ENCODE results near the gene MAGI3.

Gene MAGI3

DNA sequence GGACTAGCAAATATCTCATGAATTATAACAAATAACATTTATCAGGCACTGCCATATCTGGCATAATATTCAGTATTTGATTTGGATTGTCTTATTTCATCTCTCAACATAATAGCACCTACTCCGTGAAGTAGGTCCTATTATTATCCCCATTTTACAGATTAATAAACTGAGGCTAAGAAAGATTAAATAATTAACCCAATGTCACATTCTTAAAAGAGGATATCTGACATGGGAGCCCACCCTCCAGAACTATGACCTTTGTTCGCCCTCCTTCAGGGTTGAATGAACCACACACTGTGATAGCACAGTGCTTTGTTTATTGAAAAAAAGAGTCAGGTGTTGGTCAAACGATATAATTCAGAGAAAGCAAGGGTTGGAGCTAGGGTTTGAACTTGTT is 19.4 kb upstream of the MAGI3 start:
- Histone ChIP-seq H3K36me3 (ENCODE audit: control insufficient read depth, insufficient read depth, low read length) (no peaks in the 10 kb centered on the region), H3K4me3 (replicated peaks; ENCODE audit: low read depth, low read length) (no peak overlapping the region)

DNA sequence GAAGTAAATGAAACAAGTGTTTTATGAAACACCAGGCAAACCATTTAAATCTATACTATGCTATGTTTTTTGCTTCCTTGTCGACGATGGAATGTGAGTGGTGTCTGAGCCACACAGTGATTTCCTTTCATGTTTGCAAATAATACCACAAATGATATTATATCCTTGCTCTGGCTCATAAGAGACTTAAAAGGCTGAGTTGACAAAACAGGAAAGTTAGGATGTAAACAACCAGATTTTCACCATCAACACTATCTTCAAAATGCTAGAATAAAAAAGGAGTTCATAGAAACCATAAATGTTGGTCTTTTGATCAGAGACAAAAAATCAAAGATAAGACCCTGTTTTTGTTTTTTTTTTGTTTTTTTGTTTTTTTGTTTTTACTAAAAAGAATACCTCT is 17.8 kb upstream of the MAGI3 start:
- TF ChIP-seq, protein P1, sequence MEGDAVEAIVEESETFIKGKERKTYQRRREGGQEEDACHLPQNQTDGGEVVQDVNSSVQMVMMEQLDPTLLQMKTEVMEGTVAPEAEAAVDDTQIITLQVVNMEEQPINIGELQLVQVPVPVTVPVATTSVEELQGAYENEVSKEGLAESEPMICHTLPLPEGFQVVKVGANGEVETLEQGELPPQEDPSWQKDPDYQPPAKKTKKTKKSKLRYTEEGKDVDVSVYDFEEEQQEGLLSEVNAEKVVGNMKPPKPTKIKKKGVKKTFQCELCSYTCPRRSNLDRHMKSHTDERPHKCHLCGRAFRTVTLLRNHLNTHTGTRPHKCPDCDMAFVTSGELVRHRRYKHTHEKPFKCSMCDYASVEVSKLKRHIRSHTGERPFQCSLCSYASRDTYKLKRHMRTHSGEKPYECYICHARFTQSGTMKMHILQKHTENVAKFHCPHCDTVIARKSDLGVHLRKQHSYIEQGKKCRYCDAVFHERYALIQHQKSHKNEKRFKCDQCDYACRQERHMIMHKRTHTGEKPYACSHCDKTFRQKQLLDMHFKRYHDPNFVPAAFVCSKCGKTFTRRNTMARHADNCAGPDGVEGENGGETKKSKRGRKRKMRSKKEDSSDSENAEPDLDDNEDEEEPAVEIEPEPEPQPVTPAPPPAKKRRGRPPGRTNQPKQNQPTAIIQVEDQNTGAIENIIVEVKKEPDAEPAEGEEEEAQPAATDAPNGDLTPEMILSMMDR (IDR thresholded peaks at IDR 0.05; ENCODE audit: insufficient read depth, low read length, poor library complexity, severe bottlenecking): no peak

More for the DNA sequence above, 19.4 kb upstream of the MAGI3 start:
- H3K27me3 ChIP-seq (replicated peaks; ENCODE audit: control insufficient read depth, insufficient read depth, low read length): no peaks in the 10 kb centered on the region
- TF ChIP-seq, protein P1 (IDR thresholded peaks at IDR 0.05; ENCODE audit: insufficient read depth, low read length, poor library complexity, severe bottlenecking): no peak
- DNase-seq (ENCODE audit: extremely low read depth, insufficient read length): no peak

DNA sequence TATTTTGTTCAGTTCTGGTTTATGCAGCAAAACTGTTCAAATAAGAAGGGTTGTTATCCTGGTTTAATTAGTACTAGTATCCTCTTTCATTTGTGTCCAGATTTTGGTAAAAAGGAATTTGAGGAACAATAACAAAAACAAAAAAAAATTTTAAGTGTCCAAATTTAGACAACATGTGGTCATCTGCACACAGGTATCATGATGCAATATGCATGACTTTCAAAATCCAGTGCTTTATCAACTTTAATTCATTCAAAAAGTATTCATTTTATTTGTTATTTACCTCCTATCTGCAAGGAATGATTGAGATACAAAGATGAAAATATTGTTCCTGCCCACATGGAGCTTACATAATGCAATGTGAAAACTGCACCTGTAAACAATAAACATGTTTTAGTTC is 16.7 kb upstream of the MAGI3 start:
- TF ChIP-seq, protein P1 (IDR thresholded peaks at IDR 0.05; ENCODE audit: insufficient read depth, low read length, poor library complexity, severe bottlenecking): no peak

More for the DNA sequence above, 17.8 kb upstream of the MAGI3 start:
- Histone ChIP-seq H3K36me3 (ENCODE audit: control insufficient read depth, insufficient read depth, low read length) (no peaks in the 10 kb centered on the region), H3K27me3 (replicated peaks; ENCODE audit: control insufficient read depth, insufficient read depth, low read length) (no peaks in the 10 kb centered on the region), H3K4me3 (replicated peaks; ENCODE audit: low read depth, low read length) (no peak overlapping the region)
- DNase-seq (ENCODE audit: extremely low read depth, insufficient read length): no peak

DNA sequence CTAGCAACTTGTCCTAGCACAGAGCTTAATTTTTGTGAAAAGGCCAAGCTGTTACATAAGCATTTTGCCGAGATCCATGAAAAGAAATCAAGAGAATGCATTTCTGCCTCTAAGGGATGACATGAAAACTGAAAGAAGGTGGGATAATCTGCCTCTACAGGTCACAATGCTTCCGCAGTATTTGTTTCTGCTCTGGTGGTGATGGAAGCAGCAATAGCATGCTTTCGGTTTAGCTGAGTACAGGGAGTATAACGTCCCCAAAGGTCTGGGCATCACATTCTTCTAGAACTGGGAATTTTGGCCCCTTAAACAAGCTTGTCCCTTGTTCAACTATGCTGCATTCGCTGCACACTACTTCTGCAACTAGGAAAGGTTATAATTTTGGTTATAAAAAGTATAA is 14.4 kb upstream of the MAGI3 start:
- no peak for DNase-seq (ENCODE audit: extremely low read depth, insufficient read length)
- Histone ChIP-seq H3K27me3 (replicated peaks; ENCODE audit: control insufficient read depth, insufficient read depth, low read length) (no peaks in the 10 kb centered on the region), H3K36me3 (ENCODE audit: control insufficient read depth, insufficient read depth, low read length) (no peaks in the 10 kb centered on the region), H3K4me3 (replicated peaks; ENCODE audit: low read depth, low read length) (no peak overlapping the region)
- TF ChIP-seq, protein P1 (IDR thresholded peaks at IDR 0.05; ENCODE audit: insufficient read depth, low read length, poor library complexity, severe bottlenecking): no peak

More for the DNA sequence above, 16.7 kb upstream of the MAGI3 start:
- no peaks in the 10 kb centered on the region for H3K36me3 ChIP-seq (ENCODE audit: control insufficient read depth, insufficient read depth, low read length)
- H3K4me3 ChIP-seq (replicated peaks; ENCODE audit: low read depth, low read length): no peak overlapping the region
- no peak for DNase-seq (ENCODE audit: extremely low read depth, insufficient read length)
- no peaks in the 10 kb centered on the region for H3K27me3 ChIP-seq (replicated peaks; ENCODE audit: control insufficient read depth, insufficient read depth, low read length)

DNA sequence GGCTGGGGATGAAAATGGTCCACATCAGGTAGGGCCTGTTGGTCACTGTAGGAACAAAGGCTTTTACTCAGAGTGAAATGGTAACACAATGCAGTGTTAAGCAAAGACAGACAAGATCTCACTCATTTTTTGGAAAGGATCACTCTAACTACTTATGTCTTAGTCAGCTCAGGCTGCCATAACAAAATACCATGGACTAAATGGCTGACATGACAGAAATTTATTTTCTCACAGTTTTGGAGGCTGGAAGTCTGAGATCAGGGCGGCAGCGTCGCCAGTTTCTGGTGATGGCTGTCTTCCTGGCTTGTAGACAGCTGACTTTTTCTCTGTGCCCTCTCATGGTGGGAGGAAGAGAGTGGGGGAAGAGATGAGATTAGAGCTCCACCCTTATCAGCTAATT is 10.2 kb upstream of the MAGI3 start:
- no peaks in the 10 kb centered on the region for H3K27me3 ChIP-seq (replicated peaks; ENCODE audit: control insufficient read depth, insufficient read depth, low read length)
- DNase-seq (ENCODE audit: extremely low read depth, insufficient read length): no peak
- no peaks in the 10 kb centered on the region for H3K36me3 ChIP-seq (ENCODE audit: control insufficient read depth, insufficient read depth, low read length)
- no peak overlapping the region for H3K4me3 ChIP-seq (replicated peaks; ENCODE audit: low read depth, low read length)
- TF ChIP-seq, protein P1 (IDR thresholded peaks at IDR 0.05; ENCODE audit: insufficient read depth, low read length, poor library complexity, severe bottlenecking): no peak

DNA sequence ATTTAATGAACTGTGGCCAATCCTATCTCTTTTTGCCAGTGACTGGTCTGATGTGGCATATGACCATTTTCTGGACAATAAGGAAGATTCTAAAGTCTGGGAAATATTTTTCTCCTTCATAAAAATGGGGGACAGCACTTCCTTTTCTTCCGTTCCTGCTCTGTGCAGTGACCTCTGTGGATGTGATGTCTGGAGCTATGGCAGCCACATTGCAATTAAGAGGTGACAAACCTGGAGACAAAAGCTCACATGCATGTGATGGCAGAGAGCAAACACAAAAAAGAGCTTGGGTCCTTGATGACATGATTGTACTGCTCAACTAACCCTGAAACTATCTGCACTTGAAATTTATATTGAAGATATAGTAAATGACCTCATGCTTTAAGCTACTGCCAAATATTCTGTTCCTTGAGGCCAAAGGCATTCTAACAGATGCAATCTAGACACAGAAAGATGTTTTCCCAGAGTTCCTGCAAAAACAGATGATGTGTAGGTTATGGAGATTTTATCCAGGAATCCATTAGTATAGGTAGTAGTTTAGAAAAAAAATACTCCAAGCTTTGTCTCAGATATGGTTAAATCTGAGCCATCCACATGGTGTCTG is 2.2 kb upstream of the MAGI3 start:
- TF ChIP-seq, protein P1 (IDR thresholded peaks at IDR 0.05; ENCODE audit: insufficient read depth, low read length, poor library complexity, severe bottlenecking): no peak
- no peak overlapping the region for H3K4me3 ChIP-seq (replicated peaks; ENCODE audit: low read depth, low read length)

More for the DNA sequence above, 2.2 kb upstream of the MAGI3 start:
- DNase-seq (ENCODE audit: extremely low read depth, insufficient read length): no peak
- Histone ChIP-seq H3K36me3 (ENCODE audit: control insufficient read depth, insufficient read depth, low read length) (no peaks in the 10 kb centered on the region), H3K27me3 (replicated peaks; ENCODE audit: control insufficient read depth, insufficient read depth, low read length) (no peaks in the 10 kb centered on the region)
